Glutamatergic neuron (in vitro differentiated cells): Measurements from ENCODE around the gene PPDPF. TPM values are rescaled to one million over a fixed set of nuclear protein-coding genes. Genes with fewer than 3 reads are reported as not detected.

Source experiments
- DNase-seq: peaks from one replicate; pipeline ENCODE4 v3.0.0; 2022
- H3K27ac Mint-ChIP-seq: one replicate; pipeline ENCODE4 v1.8.0; 2020; ENCODE audit warnings: mild to moderate bottlenecking, mixed read lengths, inconsistent platforms; ENCODE audit not compliant: unreplicated experiment
- H3K27me3 Mint-ChIP-seq: one replicate; pipeline ENCODE4 v1.8.0; 2020; ENCODE audit warnings: mild to moderate bottlenecking, moderate library complexity, mixed read lengths, inconsistent platforms; ENCODE audit not compliant: unreplicated experiment
- H3K36me3 Mint-ChIP-seq: one replicate; pipeline ENCODE4 v1.8.0; 2020; ENCODE audit warnings: mild to moderate bottlenecking, mixed read lengths, inconsistent platforms; ENCODE audit not compliant: unreplicated experiment
- H3K4me1 Mint-ChIP-seq: one replicate; pipeline ENCODE4 v1.8.0; 2020; ENCODE audit warnings: mild to moderate bottlenecking, low read depth, mixed read lengths, inconsistent platforms; ENCODE audit not compliant: unreplicated experiment
- H3K4me3 Mint-ChIP-seq: one replicate; pipeline ENCODE4 v1.8.0; 2020; ENCODE audit warnings: mild to moderate bottlenecking, mixed read lengths, inconsistent platforms; ENCODE audit not compliant: unreplicated experiment
- H3K9me3 Mint-ChIP-seq: one replicate; pipeline ENCODE4 v1.8.0; 2020; ENCODE audit warnings: mild to moderate bottlenecking, moderate library complexity, mixed read lengths, inconsistent platforms; ENCODE audit not compliant: unreplicated experiment
- total RNA-seq: library from RNA; stranded (reverse); fragmentation: NEBNext Ultra II Directional; extraction: Animal tissue kit (Norgen Biotek cat#: 25700); gene quantifications from one replicate; pipeline ENCODE4 v1.2.1, GENCODE V29; 2021; ENCODE audit not compliant: unreplicated experiment
- TF ChIP-seq, protein P1 (sequence below): fragments of 200-600 bp; sonication (generic); IDR thresholded peaks from one replicate; pipeline ENCODE4 v1.5.0; 2021; ENCODE audit not compliant: partially characterized antibody, unreplicated experiment

PPDPF gene
- total RNA-seq, 1 donor from 2014 or later, result 293 TPM

DNA sequence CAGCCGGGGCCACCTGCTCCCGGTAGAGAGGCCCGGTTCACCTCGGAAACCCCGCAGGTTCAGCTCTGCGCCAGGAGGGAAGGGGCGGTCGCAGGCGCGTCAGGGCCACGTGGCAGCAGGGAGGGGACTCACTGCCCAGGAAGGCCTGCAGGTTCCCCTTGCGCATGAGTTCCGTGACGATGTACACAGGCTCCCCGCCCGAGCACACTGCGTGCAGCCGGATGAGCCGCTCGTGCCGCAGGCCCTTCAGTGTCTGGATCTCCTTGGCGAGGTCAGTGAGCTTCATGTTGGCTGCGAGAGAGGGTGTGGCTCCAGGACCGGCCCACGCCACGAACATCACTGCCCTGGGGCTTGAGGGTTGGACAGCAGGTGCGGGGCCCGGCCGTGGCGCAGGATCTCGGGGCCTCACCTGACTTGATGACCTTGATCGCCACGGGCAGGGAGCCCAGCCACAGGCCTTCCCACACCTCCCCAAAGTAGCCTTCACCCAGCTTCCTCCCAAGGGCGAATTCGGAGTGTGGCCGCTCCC, 21.5 kb downstream of the PPDPF start:
- Mint-ChIP-seq H3K4me1 (peaks cover 3% of the 10 kb centered on the region), H3K9me3 (peaks cover 8% of the 10 kb centered on the region), H3K36me3 (peaks cover 5% of the 10 kb centered on the region), H3K27ac (no peak overlapping the region), H3K27me3 (peaks cover 4% of the 10 kb centered on the region), H3K4me3 (no peak overlapping the region)
- TF ChIP-seq, protein P1, sequence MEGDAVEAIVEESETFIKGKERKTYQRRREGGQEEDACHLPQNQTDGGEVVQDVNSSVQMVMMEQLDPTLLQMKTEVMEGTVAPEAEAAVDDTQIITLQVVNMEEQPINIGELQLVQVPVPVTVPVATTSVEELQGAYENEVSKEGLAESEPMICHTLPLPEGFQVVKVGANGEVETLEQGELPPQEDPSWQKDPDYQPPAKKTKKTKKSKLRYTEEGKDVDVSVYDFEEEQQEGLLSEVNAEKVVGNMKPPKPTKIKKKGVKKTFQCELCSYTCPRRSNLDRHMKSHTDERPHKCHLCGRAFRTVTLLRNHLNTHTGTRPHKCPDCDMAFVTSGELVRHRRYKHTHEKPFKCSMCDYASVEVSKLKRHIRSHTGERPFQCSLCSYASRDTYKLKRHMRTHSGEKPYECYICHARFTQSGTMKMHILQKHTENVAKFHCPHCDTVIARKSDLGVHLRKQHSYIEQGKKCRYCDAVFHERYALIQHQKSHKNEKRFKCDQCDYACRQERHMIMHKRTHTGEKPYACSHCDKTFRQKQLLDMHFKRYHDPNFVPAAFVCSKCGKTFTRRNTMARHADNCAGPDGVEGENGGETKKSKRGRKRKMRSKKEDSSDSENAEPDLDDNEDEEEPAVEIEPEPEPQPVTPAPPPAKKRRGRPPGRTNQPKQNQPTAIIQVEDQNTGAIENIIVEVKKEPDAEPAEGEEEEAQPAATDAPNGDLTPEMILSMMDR, result no peak
- no peak for DNase-seq

DNA sequence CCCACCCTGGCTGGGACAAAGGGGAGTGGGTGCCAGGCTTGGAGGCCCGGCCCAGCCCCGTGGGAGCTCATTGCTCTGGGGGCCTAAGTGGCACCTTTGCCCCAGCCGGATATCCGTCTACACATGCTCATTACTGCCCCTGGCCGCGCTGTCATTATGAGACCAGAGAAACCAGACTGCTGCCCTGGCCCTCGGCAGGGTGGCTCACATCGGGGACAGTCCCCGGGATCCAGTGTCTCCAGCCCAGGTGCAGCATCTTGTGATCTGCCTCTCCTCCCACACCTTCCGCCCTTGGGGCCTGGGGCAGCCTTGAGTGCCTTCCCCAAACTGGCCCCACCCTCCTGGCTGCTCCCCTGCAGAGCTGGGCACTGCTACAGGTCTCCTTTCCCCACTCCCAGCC, 22.1 kb downstream of the PPDPF start:
- Mint-ChIP-seq H3K4me3 (no peak overlapping the region), H3K4me1 (peaks cover 3% of the 10 kb centered on the region), H3K36me3 (peaks cover 5% of the 10 kb centered on the region), H3K9me3 (peaks cover 8% of the 10 kb centered on the region), H3K27ac (no peak overlapping the region), H3K27me3 (peaks cover 4% of the 10 kb centered on the region)
- TF ChIP-seq, protein P1, result no peak
- no peak for DNase-seq

DNA sequence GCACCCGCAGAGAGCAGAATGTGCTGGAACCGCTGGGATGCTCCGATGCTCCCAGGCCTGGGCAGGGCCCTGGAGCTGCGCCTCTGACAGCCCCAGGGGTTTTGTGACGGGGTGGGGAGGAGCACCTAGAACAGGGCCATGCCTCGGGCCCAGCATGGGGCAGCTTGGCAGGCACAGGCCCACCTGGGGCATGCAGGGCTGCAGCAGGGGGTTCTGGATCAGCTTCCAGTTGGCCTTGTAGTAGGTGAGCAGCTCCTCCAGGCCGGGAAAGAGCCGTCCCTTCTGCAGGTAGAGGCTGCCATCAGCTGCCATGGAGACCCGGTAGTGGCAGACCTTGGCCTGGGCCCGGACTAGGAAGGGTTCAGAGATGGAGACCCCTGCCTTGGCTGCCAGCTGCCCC, 22.6 kb downstream of the PPDPF start:
- Mint-ChIP-seq H3K27ac (no peak overlapping the region), H3K4me3 (no peak overlapping the region), H3K36me3 (peaks cover 5% of the 10 kb centered on the region), H3K27me3 (peaks cover 4% of the 10 kb centered on the region), H3K9me3 (peaks cover 8% of the 10 kb centered on the region), H3K4me1 (peaks cover 3% of the 10 kb centered on the region)
- DNase-seq, result no peak
- TF ChIP-seq, protein P1, result no peak

DNA sequence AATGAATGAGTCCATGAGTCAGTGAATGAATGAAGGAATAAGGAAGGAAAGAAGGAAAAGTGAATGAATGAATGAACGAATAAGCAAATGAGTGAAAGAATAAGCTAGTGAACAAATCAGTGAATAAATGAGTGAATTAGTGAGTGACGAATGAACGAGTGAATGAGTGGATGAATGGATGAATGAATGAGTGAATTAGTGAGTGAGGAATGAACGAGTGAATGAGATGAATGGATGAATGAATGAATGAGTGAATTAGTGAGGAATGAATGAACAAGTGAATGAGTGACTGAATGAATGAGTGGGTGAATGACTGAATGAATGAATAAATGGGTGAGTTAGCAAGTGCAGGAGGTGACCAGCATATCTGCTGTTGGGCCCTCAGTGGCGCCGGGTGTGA, 23.2 kb downstream of the PPDPF start:
- H3K27ac Mint-ChIP-seq, result peak overlapping the region; percentile 59
- H3K9me3 Mint-ChIP-seq, result peaks cover 8% of the 10 kb centered on the region
- peak overlapping the region; percentile 51 for H3K4me3 Mint-ChIP-seq
- H3K4me1 Mint-ChIP-seq, result peaks cover 3% of the 10 kb centered on the region
- H3K36me3 Mint-ChIP-seq, result peaks cover 5% of the 10 kb centered on the region
- TF ChIP-seq, protein P1, result no peak
- H3K27me3 Mint-ChIP-seq, result peaks cover 4% of the 10 kb centered on the region
- no peak for DNase-seq

DNA sequence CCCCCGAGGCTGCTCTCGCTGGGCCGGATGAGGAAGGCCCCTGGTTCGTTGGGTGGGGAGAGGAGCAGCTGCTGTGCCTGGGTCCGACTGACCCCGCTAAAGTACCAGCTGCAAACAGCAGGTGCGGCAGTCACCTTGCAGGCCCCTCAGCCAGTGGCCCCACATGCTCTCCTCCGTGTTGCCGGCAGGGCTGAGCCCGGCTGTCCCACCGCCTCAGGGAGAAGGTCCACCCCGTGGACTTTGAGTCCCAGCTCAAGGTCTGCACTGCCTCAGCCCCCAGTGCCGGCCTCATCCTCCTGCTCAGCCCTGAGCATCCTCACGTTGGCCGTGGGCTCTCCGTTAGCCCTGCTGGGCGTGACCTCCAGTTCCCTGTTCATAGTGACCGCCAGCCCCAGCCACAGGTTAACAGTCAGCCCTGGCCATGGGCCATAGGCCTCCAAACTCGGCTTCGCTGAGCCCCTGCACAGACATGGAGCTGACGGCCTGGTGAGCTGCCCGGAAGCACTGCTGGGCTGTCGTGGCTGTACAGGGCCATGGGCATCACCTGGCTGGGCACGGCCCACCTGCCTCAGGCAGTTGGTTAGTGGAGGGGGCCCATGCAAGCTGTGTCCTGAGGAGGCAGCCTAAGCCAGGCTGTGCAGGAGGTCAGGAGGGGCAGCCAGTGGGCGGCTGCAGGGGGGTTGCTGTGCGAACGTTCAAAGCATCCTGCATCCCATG, 23.8 kb downstream of the PPDPF start:
- TF ChIP-seq, protein P1, result no peak
- no peak for DNase-seq
- Mint-ChIP-seq H3K4me3 (no peak overlapping the region), H3K36me3 (peaks cover 5% of the 10 kb centered on the region), H3K27ac (no peak overlapping the region), H3K27me3 (peaks cover 4% of the 10 kb centered on the region), H3K9me3 (peaks cover 8% of the 10 kb centered on the region), H3K4me1 (peaks cover 3% of the 10 kb centered on the region)
